ENCODE results near the gene CES3.
A peak's percentile ranks its signal among the peaks of the same experiment; 100 is the strongest.

CES3 gene

GRCh38 chr16:66926961-66927436 is 34.1 kb upstream of the CES3 start (continued):
- TF ChIP-seq ZSCAN18 (tag by site-specific recombination; IDR thresholded peaks at IDR 0.05) (no peak), ZNF266 (tag by site-specific recombination; IDR thresholded peaks at IDR 0.05; ENCODE audit: low read depth) (no peak), ZNF335 (tag by site-specific recombination; conservative IDR thresholded peaks at IDR 0.05) (no peak), ZNF785 (tag by site-specific recombination; IDR thresholded peaks at IDR 0.05) (no peak), BCL11A (tag by site-specific recombination; IDR thresholded peaks at IDR 0.05; ENCODE audit: low read depth) (no peak), SP7 (tag by site-specific recombination; IDR thresholded peaks at IDR 0.05) (no peak), ZNF214 (tag by site-specific recombination; IDR thresholded peaks at IDR 0.05; ENCODE audit: borderline replicate concordance) (no peak), BCL11B (tag by site-specific recombination; IDR thresholded peaks at IDR 0.05; ENCODE audit: low read depth) (no peak), GLIS1 (tag by site-specific recombination; IDR thresholded peaks at IDR 0.05) (peak; percentile 63), ZNF362 (tag by site-specific recombination; IDR thresholded peaks at IDR 0.05) (no peak), ZNF843 (tag by site-specific recombination; IDR thresholded peaks at IDR 0.05) (no peak), ZNF514 (tag by site-specific recombination; IDR thresholded peaks at IDR 0.05) (no peak), ZNF426 (tag by site-specific recombination; IDR thresholded peaks at IDR 0.05) (no peak), HOXC10 (CRISPR knock-in tag; IDR thresholded peaks at IDR 0.05) (no peak), ZNF311 (tag by site-specific recombination; IDR thresholded peaks at IDR 0.05; ENCODE audit: borderline replicate concordance) (no peak), ZBTB8A (tag by site-specific recombination; IDR thresholded peaks at IDR 0.05) (0 out of 2 replicates have a peak, but pooled peaks have one; percentile 13), ZNF184 (tag by site-specific recombination; IDR thresholded peaks at IDR 0.05) (no peak), ZIC2 (tag by site-specific recombination; IDR thresholded peaks at IDR 0.05) (peak; percentile 86), ZNF654 (tag by site-specific recombination; IDR thresholded peaks at IDR 0.05; ENCODE audit: low read depth) (no peak), ZNF510 (tag by site-specific recombination; IDR thresholded peaks at IDR 0.05; ENCODE audit: insufficient replicate concordance) (no peak), ZBTB44 (tag by site-specific recombination; IDR thresholded peaks at IDR 0.05) (no peak), ZNF302 (tag by site-specific recombination; IDR thresholded peaks at IDR 0.05; ENCODE audit: low read depth) (no peak)
- TF ChIP-seq, protein P1, sequence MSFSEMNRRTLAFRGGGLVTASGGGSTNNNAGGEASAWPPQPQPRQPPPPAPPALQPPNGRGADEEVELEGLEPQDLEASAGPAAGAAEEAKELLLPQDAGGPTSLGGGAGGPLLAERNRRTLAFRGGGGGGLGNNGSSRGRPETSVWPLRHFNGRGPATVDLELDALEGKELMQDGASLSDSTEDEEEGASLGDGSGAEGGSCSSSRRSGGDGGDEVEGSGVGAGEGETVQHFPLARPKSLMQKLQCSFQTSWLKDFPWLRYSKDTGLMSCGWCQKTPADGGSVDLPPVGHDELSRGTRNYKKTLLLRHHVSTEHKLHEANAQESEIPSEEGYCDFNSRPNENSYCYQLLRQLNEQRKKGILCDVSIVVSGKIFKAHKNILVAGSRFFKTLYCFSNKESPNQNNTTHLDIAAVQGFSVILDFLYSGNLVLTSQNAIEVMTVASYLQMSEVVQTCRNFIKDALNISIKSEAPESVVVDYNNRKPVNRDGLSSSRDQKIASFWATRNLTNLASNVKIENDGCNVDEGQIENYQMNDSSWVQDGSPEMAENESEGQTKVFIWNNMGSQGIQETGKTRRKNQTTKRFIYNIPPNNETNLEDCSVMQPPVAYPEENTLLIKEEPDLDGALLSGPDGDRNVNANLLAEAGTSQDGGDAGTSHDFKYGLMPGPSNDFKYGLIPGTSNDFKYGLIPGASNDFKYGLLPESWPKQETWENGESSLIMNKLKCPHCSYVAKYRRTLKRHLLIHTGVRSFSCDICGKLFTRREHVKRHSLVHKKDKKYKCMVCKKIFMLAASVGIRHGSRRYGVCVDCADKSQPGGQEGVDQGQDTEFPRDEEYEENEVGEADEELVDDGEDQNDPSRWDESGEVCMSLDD (tag by site-specific recombination; IDR thresholded peaks at IDR 0.05) = no peak
- TF ChIP-seq, protein P2, sequence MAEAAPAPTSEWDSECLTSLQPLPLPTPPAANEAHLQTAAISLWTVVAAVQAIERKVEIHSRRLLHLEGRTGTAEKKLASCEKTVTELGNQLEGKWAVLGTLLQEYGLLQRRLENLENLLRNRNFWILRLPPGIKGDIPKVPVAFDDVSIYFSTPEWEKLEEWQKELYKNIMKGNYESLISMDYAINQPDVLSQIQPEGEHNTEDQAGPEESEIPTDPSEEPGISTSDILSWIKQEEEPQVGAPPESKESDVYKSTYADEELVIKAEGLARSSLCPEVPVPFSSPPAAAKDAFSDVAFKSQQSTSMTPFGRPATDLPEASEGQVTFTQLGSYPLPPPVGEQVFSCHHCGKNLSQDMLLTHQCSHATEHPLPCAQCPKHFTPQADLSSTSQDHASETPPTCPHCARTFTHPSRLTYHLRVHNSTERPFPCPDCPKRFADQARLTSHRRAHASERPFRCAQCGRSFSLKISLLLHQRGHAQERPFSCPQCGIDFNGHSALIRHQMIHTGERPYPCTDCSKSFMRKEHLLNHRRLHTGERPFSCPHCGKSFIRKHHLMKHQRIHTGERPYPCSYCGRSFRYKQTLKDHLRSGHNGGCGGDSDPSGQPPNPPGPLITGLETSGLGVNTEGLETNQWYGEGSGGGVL (tag by site-specific recombination; IDR thresholded peaks at IDR 0.05) = peak; percentile 54
- TF ChIP-seq, protein P3, sequence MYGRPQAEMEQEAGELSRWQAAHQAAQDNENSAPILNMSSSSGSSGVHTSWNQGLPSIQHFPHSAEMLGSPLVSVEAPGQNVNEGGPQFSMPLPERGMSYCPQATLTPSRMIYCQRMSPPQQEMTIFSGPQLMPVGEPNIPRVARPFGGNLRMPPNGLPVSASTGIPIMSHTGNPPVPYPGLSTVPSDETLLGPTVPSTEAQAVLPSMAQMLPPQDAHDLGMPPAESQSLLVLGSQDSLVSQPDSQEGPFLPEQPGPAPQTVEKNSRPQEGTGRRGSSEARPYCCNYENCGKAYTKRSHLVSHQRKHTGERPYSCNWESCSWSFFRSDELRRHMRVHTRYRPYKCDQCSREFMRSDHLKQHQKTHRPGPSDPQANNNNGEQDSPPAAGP (tag by site-specific recombination; IDR thresholded peaks at IDR 0.05) = no peak
- TF ChIP-seq, protein P4, sequence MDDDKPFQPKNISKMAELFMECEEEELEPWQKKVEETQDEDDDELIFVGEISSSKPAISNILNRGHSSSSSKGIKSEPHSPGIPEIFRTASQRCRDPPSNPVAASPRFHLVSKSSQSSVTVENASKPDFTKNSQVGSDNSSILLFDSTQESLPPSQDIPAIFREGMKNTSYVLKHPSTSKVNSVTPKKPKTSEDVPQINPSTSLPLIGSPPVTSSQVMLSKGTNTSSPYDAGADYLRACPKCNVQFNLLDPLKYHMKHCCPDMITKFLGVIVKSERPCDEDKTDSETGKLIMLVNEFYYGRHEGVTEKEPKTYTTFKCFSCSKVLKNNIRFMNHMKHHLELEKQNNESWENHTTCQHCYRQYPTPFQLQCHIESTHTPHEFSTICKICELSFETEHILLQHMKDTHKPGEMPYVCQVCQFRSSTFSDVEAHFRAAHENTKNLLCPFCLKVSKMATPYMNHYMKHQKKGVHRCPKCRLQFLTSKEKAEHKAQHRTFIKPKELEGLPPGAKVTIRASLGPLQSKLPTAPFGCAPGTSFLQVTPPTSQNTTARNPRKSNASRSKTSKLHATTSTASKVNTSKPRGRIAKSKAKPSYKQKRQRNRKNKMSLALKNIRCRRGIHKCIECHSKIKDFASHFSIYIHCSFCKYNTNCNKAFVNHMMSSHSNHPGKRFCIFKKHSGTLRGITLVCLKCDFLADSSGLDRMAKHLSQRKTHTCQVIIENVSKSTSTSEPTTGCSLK (tag by site-specific recombination; IDR thresholded peaks at IDR 0.05) = no peak

All from HEK293 (cell line).